K562 (cell line): Measurements from ENCODE around the gene SPTBN4. TPM values are rescaled to one million over a fixed set of nuclear protein-coding genes. Genes with fewer than 3 reads are reported as not detected.
A peak's percentile ranks its signal among the peaks of the same experiment; 100 is the strongest.

ENCODE experiments used
- BMI1 ChIP-seq: fragments of 150-350 bp; IDR thresholded peaks from 2 replicates; pipeline ENCODE4 v1.6.1; 2014; ENCODE audit warnings: low read length
- ELF1 ChIP-seq: fragments of 200-800 bp; sonication (Bioruptor generic); IDR thresholded peaks from 2 replicates; pipeline ENCODE4 v1.6.1; 2016; ENCODE audit warnings: missing genetic modification characterization, missing compliant biosample characterization
- ETS1 ChIP-seq: conservative IDR thresholded peaks from 2 replicates; pipeline ENCODE4 v1.6.1; 2011; ENCODE audit warnings: low read depth, mild to moderate bottlenecking, low read length; ENCODE audit not compliant: control insufficient read depth
- FIP1L1 ChIP-seq: fragments of 200-400 bp; formaldehyde crosslinking; IDR thresholded peaks from 2 replicates; pipeline ENCODE4 v1.6.1; 2018; ENCODE audit warnings: mild to moderate bottlenecking, low read depth, low read length; ENCODE audit not compliant: poor library complexity, severe bottlenecking
- GATA2 ChIP-seq: sonication (generic); formaldehyde crosslinking; IDR thresholded peaks from 2 replicates; pipeline ENCODE4 v1.4.0; 2020; ENCODE audit warnings: mild to moderate bottlenecking, missing genetic modification reagents
- GTF3C2 ChIP-seq: IDR thresholded peaks from 3 replicates; pipeline ENCODE4 v1.6.1; 2011; ENCODE audit warnings: borderline replicate concordance, mild to moderate bottlenecking, moderate library complexity; ENCODE audit not compliant: insufficient read length; ENCODE audit errors: extremely low read depth
- JUN ChIP-seq, 2 experiments: sonication (generic) in 1 of 2; formaldehyde crosslinking in 1 of 2; IDR thresholded peaks; 2 replicates each; pipeline versions ENCODE4 v1.6.1 to v1.8.0; 2012 to 2022; ENCODE audit warnings: borderline replicate concordance in 2 of 2, mild to moderate bottlenecking in 2 of 2, improper control_type of control experiment in 1 of 2, low read depth in 1 of 2, low read length in 1 of 2, missing genetic modification reagents in 1 of 2
- MCM5 ChIP-seq: fragments of 450-650 bp; IDR thresholded peaks from 2 replicates; pipeline ENCODE4 v1.6.1; 2016; ENCODE audit warnings: low read depth
- PCBP1 ChIP-seq: fragments of 200-400 bp; formaldehyde crosslinking; IDR thresholded peaks from 2 replicates; pipeline ENCODE4 v1.6.1; 2018; ENCODE audit warnings: mild to moderate bottlenecking, low read depth, low read length; ENCODE audit not compliant: poor library complexity, severe bottlenecking
- PHF21A ChIP-seq: fragments of 450-650 bp; IDR thresholded peaks from 2 replicates; pipeline ENCODE4 v1.6.1; 2017; ENCODE audit warnings: low read depth, borderline replicate concordance
- PRMT5 ChIP-seq: sonication (generic); formaldehyde crosslinking; IDR thresholded peaks from 2 replicates; pipeline ENCODE4 v1.5.0; 2020; ENCODE audit warnings: missing genetic modification reagents
- RCOR1 ChIP-seq, 2 experiments: IDR thresholded peaks; 2 replicates each; pipeline ENCODE4 v1.6.1; 2012; ENCODE audit warnings: low read depth in 2 of 2, low read length in 2 of 2, borderline replicate concordance in 1 of 2, improper control_type of control experiment in 1 of 2
- SMAD3 ChIP-seq: fragments of 450-650 bp; formaldehyde crosslinking; conservative IDR thresholded peaks from 2 replicates; pipeline ENCODE4 v1.4.0; 2020; ENCODE audit warnings: mild to moderate bottlenecking
- TAF9B ChIP-seq: fragments of 450-650 bp; IDR thresholded peaks from 2 replicates; pipeline ENCODE4 v1.6.1; 2018; ENCODE audit warnings: mild to moderate bottlenecking; ENCODE audit not compliant: partially characterized antibody
- TARDBP ChIP-seq: fragments of 450-650 bp; IDR thresholded peaks from 2 replicates; pipeline ENCODE4 v1.6.1; 2016
- TCF3 ChIP-seq: sonication (generic); formaldehyde crosslinking; IDR thresholded peaks from 2 replicates; pipeline ENCODE4 v1.4.0; 2020; ENCODE audit warnings: mild to moderate bottlenecking, missing genetic modification reagents
- TEAD4 ChIP-seq, 2 experiments: sonication (generic) in 1 of 2; formaldehyde crosslinking in 1 of 2; IDR thresholded peaks; 2 replicates each; pipeline versions ENCODE4 v1.6.1 to v1.8.0; 2012 to 2022; ENCODE audit warnings: borderline replicate concordance in 1 of 2, inconsistent platforms in 1 of 2, low read length in 1 of 2, mild to moderate bottlenecking in 1 of 2, missing genetic modification reagents in 1 of 2
- ZNF324 ChIP-seq: fragments of 250-450 bp; sonication (Bioruptor Pico); IDR thresholded peaks from 2 replicates; pipeline ENCODE4 v1.4.0; 2020; ENCODE audit warnings: mild to moderate bottlenecking
- ZNF449 ChIP-seq: fragments of 250-450 bp; sonication (Bioruptor Pico); IDR thresholded peaks from 2 replicates; pipeline ENCODE4 v1.8.0; 2022; ENCODE audit warnings: moderate library complexity, mild to moderate bottlenecking, inconsistent platforms
- polyA plus RNA-seq, 8 experiments: library from polyadenylated mRNA; depleted of rRNA in 4 of 8; stranded (reverse) in 5 of 8; unstranded in 3 of 8; fragments of >200 nt; fragmentation: Nextera tagmentation in 2 of 8; fragmentation: Illumina TruSeq in 1 of 8; extraction: Ambion mirVana in 2 of 8; extraction: Trizol in 1 of 8; gene quantifications; 2 replicates each; pipeline versions ENCODE4 v1.2.1 to v1.2.3, GENCODE V29; 2011 to 2014; ENCODE audit warnings: inconsistent platforms in 1 of 8, missing spikeins in 1 of 8
- total RNA-seq, 7 experiments: library from RNA; depleted of rRNA in 6 of 7; stranded (reverse); fragments of >200 nt in 6 of 7; fragmentation: Illumina TruSeq in 2 of 7; extraction: Trizol in 2 of 7; gene quantifications; 2 replicates each; pipeline versions ENCODE4 v1.2.1 to v1.2.3, GENCODE V29; 2011 to 2021; ENCODE audit warnings: low replicate concordance in 1 of 7
- TF ChIP-seq, protein P1 (sequence below): sonication (generic); formaldehyde crosslinking; IDR thresholded peaks from 2 replicates; pipeline ENCODE4 v1.8.0; 2022; ENCODE audit warnings: missing genetic modification reagents, mild to moderate bottlenecking, moderate library complexity, borderline replicate concordance

The SPTBN4 gene
- total and polyA plus RNA-seq, 9 of the 15 experiments (the other 6 are each of a cell fraction or from before 2014, with no cell fraction given) = 0.01 to 1.5 (median 0.86) TPM

GRCh38 chr19:40598121-40598917, 131.5 kb downstream of the SPTBN4 start (continued):
- TF ChIP-seq ETS1 = peak; percentile 50; the same call in 1 of the 2 replicates
- peak; percentile 47 for TF ChIP-seq PCBP1
- peak; percentile 39; the same call in 1 of the 2 replicates for TF ChIP-seq JUN (IDR thresholded peaks at IDR 0.05; ENCODE audit: borderline replicate concordance, low read depth, low read length)
- no peak for TF ChIP-seq JUN (CRISPR knock-in tag; IDR thresholded peaks at IDR 0.05; ENCODE audit: borderline replicate concordance)
- no peak for TF ChIP-seq GATA2
- no peak for TF ChIP-seq MCM5
- peak; percentile 20 for TF ChIP-seq FIP1L1
- no peak for TF ChIP-seq TARDBP
- TF ChIP-seq RCOR1 (IDR thresholded peaks at IDR 0.05; ENCODE audit: borderline replicate concordance in 1 of 2, low read depth in 2 of 2, low read length in 2 of 2) = peak; percentile 52 to 82; a peak in 1 of 4 replicates
- TF ChIP-seq BMI1 = no peak
- TF ChIP-seq ZNF449 (CRISPR knock-in tag) = no peak
- no peak for TF ChIP-seq ZNF324 (CRISPR knock-in tag)
- TF ChIP-seq GTF3C2 = no peak
- no peak for TF ChIP-seq TCF3 (CRISPR knock-in tag)
- no peak for TF ChIP-seq PRMT5 (CRISPR knock-in tag)
- TF ChIP-seq, protein P1, sequence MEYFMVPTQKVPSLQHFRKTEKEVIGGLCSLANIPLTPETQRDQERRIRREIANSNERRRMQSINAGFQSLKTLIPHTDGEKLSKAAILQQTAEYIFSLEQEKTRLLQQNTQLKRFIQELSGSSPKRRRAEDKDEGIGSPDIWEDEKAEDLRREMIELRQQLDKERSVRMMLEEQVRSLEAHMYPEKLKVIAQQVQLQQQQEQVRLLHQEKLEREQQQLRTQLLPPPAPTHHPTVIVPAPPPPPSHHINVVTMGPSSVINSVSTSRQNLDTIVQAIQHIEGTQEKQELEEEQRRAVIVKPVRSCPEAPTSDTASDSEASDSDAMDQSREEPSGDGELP (CRISPR knock-in tag) = peak; percentile 95
- TF ChIP-seq PHF21A = peak; percentile 73; the same call in 1 of the 2 replicates
- no peak for TF ChIP-seq ELF1 (tag)
- TF ChIP-seq TEAD4 (IDR thresholded peaks at IDR 0.05; ENCODE audit: low read length) = peak; percentile 39
- no peak for TF ChIP-seq TEAD4 (CRISPR knock-in tag; IDR thresholded peaks at IDR 0.05; ENCODE audit: borderline replicate concordance)
- TF ChIP-seq TAF9B = no peak
- no peak for TF ChIP-seq SMAD3
